Choroid plexus epithelial cell (primary cell): ENCODE results near the gene VWA5B2.

Experiments
- DNase-seq: peaks from one replicate; pipeline ENCODE4 v3.0.0-alpha.2; 2010; ENCODE audit warnings: low read depth
- H3K4me3 ChIP-seq: 2 replicates; pipeline ENCODE4 v1.5.1; 2011; ENCODE audit warnings: low read depth, mild to moderate bottlenecking, control low read depth, low read length, moderate library complexity
- CTCF ChIP-seq: conservative IDR thresholded peaks from 2 replicates; pipeline ENCODE4 v1.5.1; 2011; ENCODE audit warnings: low read depth, mild to moderate bottlenecking, control low read depth, inconsistent platforms, low read length, moderate library complexity

Gene VWA5B2

DNA sequence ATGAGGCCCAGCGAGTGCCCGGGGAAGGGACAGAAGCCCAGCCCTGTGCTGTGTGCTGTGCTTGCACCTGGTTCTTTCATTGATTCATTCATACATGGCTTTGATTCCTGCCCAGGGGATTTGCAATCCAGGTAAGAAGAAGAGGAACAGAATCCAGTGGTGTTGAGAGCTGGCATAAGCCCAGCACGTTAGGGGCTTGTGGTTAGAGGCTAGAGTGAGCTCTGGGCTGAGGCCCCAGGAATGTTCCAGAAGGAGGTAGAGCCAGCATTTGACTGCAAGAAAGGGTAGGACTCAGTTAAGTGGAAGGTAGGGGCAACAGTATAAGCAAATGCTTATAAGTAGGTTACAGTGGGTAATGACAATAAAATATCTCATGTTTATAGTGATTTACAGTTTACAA lies 2.3 kb downstream of the VWA5B2 start:
- TF ChIP-seq CTCF, result no peak

GRCh38 chr3:184233127-184233843 lies 3.9 kb downstream of the VWA5B2 start:
- H3K4me3 ChIP-seq, result no peak overlapping the region
- DNase-seq, result no peak
- TF ChIP-seq CTCF, result no peak

More for the DNA sequence above, 2.3 kb downstream of the VWA5B2 start:
- no peak overlapping the region for H3K4me3 ChIP-seq
- peak; percentile 22 for DNase-seq

- no peak overlapping the region for H3K4me3 ChIP-seq
- DNase-seq, result peak; percentile 90
- peak; percentile 36 for TF ChIP-seq CTCF
These were observed 4.8 kb downstream of the VWA5B2 start for GRCh38 chr3:184234224-184234623.

DNA sequence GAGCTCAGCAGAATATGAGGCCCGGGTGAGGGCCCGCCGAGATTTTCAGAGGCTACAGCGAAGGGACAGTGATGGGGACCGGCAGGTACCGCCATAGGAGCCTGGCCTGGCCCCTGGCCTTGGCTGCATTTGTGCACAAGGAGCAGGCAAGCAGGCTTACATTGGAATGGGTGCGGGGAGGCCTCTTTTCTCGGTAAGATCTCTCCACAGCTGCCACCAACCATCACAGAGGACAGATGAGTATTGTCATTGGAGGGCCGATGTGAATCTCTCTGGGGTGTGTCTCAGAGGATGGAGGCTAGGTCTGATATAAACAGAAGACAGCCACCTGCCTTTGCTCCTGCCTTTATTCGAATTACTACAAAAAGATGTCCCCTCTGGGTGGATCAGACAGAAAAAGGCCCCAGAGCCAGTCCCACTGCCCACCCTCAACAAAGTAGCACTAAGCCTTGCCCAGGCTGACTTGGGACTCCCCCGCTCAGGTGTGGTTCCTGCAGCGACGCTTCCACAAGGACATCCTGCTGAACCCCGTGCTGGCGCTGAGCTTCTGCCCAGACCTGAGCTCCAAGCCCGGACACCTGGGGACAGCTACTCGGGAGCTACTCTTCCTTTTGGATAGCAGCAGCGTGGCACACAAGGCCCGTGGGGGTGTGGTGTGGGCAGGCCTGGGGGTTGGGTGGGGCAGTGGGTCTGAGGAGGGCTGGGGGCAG lies 5.4 kb downstream of the VWA5B2 start:
- no peak for DNase-seq
- TF ChIP-seq CTCF, result no peak
- H3K4me3 ChIP-seq, result no peak overlapping the region

DNA sequence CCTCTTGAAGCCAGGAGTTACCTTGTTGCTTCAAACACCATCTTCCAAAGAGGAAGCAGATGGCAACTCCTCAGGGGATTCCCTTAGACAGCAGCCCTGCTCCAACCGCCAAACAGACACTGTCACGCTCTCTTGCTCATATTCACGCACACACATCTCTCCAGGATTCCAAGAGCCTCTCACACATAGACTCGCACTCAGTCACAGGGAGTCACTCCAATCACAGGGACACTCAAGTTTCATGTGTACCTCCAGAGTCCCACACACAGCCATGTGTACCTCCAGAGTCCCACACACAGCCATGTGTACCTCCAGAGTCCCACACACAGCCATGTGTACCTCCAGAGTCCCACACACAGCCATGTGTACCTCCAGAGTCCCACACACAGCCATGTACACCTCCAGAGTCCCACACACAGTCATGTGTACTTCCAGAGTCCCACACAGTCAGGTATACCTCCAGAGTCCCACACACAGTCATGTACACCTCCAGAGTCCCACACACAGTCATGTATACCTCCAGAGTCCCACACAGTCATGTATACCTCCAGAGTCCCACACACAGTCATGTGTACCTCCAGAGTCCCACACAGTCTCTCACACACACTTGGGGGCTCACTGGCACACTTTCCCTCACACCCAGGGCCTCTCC lies 6.1 kb downstream of the VWA5B2 start:
- TF ChIP-seq CTCF, result no peak
- DNase-seq, result no peak
- no peak overlapping the region for H3K4me3 ChIP-seq

DNA sequence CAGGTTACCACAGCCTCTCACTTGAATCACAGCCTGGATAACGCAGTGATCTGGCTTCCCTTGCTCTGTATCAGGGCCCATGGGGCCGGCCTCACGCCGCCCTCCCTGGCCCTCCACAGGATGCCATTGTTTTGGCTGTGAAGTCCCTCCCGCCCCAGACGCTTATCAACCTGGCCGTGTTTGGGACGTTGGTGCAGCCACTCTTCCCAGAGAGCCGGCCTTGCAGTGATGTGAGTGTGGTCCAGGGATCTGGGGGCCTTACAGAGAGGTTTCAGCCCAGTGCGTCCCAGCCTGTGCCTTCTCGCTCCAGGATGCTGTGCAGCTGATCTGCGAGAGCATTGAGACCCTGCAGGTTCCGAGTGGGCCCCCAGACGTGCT lies 6.6 kb downstream of the VWA5B2 start:
- no peak for TF ChIP-seq CTCF
- no peak for DNase-seq
- no peak overlapping the region for H3K4me3 ChIP-seq
